GM10248 (cell line): ENCODE data around the gene FAM210B.
"Not testable (repeated sequence)": the region's sequence is repeated elsewhere in the genome, so short reads cannot be mapped to it uniquely, and the experiment has no call there.

ENCODE experiments used
- CTCF ChIA-PET: fragments of 300-600 bp; sonication (Branson Sonifier 250); formaldehyde crosslinking; extraction: SDS; loops from one replicate; lab custom pipeline; 2021; ENCODE audit warnings: antibody characterized with exemption; lab: Yijun Ruan, JAX
- POLR2A ChIA-PET: fragments of 350-650 bp; sonication (Branson Sonifier 250); formaldehyde crosslinking; extraction: SDS; loops from one replicate; lab custom pipeline; 2020; ENCODE audit warnings: antibody characterized with exemption; lab: Yijun Ruan, JAX
- DNase-seq: peaks from one replicate; pipeline ENCODE4 v3.0.0; 2012; ENCODE audit errors: extremely low spot score
- TF ChIP-seq, protein P1 (sequence below): IDR thresholded peaks from 2 replicates; pipeline ENCODE4 v1.5.1; 2012; ENCODE audit warnings: mild to moderate bottlenecking, low read depth; ENCODE audit errors: extremely low read depth, missing control alignments, control extremely low read depth

The FAM210B gene

DNA sequence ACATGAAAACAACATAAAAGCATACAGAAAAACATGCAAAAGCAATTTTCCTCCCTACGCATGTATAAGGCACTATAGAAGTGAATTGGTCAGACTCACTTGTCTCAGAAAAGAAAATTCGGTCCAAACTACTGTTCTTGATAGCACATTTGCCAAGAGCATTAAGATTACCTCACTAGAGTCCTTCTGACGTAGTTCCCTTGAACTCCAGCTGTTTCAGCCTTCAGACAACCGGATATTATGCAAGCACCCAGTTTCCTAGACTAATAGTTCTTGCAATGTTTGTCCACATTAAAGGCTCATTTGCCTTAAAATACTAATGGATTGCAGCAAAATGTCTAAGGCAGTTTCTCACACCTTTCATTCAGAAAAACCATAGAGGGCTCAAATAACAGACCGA lies 50.7 kb downstream of the FAM210B start:
- no peak for DNase-seq
- TF ChIP-seq, protein P1, sequence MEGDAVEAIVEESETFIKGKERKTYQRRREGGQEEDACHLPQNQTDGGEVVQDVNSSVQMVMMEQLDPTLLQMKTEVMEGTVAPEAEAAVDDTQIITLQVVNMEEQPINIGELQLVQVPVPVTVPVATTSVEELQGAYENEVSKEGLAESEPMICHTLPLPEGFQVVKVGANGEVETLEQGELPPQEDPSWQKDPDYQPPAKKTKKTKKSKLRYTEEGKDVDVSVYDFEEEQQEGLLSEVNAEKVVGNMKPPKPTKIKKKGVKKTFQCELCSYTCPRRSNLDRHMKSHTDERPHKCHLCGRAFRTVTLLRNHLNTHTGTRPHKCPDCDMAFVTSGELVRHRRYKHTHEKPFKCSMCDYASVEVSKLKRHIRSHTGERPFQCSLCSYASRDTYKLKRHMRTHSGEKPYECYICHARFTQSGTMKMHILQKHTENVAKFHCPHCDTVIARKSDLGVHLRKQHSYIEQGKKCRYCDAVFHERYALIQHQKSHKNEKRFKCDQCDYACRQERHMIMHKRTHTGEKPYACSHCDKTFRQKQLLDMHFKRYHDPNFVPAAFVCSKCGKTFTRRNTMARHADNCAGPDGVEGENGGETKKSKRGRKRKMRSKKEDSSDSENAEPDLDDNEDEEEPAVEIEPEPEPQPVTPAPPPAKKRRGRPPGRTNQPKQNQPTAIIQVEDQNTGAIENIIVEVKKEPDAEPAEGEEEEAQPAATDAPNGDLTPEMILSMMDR: no peak
- ChIA-PET POLR2A (no interaction called here), CTCF (interaction anchor here (0.7 to 4.7 kb wide), 6 partner anchors 9 to 28 kb away, joined by 3 to 20 read pairs (median 4); no protein-coding TSS in a partner anchor)

DNA sequence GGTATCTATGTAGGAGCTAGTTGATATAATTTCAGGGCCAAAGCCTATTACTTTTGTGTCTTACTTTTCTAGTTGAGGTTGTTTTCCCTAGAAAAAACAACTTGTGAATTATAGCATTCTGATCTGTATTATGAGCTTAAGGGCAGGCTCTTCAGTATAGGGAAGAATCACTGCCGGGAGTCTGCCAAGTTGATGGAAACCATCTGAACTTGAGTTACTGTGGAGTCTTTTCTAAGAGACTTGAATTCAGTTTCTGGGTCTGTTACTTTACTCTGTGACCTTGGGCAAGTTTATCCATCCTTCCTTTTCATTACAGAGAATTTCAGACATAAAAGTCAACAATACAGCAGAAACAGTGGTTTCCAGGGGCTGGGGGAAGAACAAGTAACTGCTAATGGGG lies 51.2 kb downstream of the FAM210B start:
- TF ChIP-seq, protein P1: no peak
- POLR2A ChIA-PET: no interaction called here
- DNase-seq: no peak
- CTCF ChIA-PET: interaction anchor here (0.9 to 4.7 kb wide), 4 partner anchors 9 to 27 kb away, joined by 3 to 20 read pairs (median 6); no protein-coding TSS in a partner anchor

DNA sequence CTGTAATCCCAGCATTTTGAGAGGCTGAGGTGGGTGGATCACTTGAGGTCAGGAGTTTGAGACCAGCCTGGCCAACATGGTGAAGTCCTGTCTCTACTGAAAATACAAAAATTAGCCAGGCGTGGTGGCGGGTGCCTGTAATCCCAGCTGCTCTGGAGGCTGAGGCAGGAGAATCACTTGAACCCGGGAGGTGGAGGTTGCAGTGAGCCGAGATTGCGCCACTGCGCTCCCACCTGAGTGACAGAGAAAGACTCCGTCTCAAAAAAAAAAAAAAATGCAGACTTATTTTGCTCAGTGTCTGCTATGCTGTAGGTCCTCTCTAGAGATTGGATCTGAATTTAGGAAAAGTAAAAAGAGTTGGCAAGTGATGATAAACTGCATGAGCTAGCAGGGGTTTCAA lies 52.5 kb downstream of the FAM210B start:
- DNase-seq: not testable (repeated sequence)
- ChIA-PET CTCF (interaction anchor here (0.8 to 4.7 kb wide), 7 partner anchors 10 to 29 kb away, joined by 3 to 20 read pairs (median 3); no protein-coding TSS in a partner anchor), POLR2A (interaction anchor here (1.5 kb wide), 1 partner anchor 17 kb away, joined by 5 read pairs; no protein-coding TSS in a partner anchor)

DNA sequence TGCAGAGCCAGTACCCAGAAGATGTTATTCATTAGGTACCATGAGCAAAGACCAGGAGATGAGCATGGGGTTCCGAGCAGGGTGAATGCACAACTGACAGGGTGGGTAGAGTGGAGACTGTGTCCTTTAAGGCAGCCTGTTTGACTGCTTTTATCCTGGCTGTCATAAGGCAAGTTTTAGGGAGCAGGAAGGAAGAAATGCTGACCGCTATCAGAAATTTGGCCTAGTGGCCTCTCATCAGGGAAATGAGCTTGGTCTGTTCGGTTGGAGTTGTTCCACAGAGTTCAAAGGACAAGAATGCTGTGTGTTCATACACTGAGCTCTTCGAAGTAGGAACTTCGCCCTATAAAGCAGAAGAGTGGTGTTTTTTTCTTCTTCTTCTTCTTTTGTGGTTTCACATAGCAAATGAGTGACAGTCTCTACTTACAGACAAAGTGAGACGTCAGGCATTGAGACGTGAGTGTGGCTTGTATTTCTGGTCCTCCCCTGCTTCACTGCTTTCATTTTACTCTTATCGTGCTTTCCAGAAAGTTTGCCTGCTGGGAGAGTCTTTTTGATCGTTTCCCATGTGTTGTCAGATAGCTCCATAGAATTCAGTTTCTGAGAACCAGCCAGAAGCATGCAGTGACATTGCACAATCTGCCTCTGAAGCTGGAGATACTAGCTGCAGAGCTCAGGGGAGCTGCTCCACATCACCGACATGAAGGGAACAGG lies 53.1 kb downstream of the FAM210B start, which contains the start of gene CASS4:
CASS4 (plus strand) TSS at position 502 of the 714 bp plus-strand sequence; CDS start at position 701, 199 bp downstream.
- TF ChIP-seq, protein P1: no peak
- CTCF ChIA-PET: interaction anchor here (1.1 to 4.7 kb wide), 9 partner anchors 10 to 31 kb away, joined by 3 to 20 read pairs (median 3); no protein-coding TSS in a partner anchor
- POLR2A ChIA-PET: interaction anchor here (1.5 kb wide), 1 partner anchor 16 kb away, joined by 5 read pairs; no protein-coding TSS in a partner anchor
- DNase-seq: peak; percentile 41

DNA sequence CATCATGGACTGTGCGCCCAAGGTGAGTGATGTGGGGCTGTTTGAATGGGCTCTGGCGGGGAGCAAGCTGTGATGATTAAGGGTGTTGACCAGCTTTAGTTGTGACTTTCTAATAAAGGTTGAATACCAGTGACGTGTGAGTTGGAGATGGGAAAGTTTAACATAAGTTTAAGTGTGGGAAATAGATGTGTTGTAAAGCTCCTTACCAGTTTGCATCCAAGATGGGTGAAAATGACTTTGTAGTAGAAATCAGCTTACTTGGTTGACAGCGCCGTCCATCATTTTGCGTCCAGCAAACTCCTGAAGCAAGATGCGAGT lies 53.7 kb downstream of the FAM210B start:
- ChIA-PET POLR2A (interaction anchor here (1.5 kb wide), 1 partner anchor 16 kb away, joined by 5 read pairs; no protein-coding TSS in a partner anchor), CTCF (interaction anchor here (1.1 to 4.7 kb wide), 9 partner anchors 9 to 31 kb away, joined by 3 to 20 read pairs (median 3); no protein-coding TSS in a partner anchor)
- TF ChIP-seq, protein P1: no peak

DNA sequence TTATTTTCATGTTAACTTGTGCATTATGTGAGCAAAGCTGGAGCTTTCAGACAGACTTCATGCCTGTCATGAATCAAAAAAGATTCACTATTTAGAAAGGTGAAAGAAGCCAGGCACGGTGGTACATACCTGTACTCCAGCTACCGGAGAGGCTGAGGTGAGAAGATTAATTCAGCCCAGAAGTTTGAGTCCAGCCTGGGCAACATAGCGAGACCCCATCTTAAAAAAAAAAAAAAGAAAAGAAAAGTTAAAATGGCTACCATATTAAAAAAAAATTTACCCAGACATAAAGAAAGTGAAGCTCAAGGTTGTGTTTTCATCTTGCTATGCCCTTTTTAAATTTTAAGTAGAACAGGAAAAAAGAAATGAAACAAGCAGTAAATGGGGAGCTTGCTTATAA lies 54.2 kb downstream of the FAM210B start:
- ChIA-PET POLR2A (interaction anchor here (1.5 kb wide), 1 partner anchor 15 kb away, joined by 5 read pairs; no protein-coding TSS in a partner anchor), CTCF (interaction anchor here (0.9 to 4.7 kb wide), 6 partner anchors 9 to 86 kb away, joined by 3 to 20 read pairs (median 4); no protein-coding TSS in a partner anchor)
- TF ChIP-seq, protein P1: no peak
- no peak for DNase-seq

More for the DNA sequence above, 53.7 kb downstream of the FAM210B start:
- DNase-seq: no peak
